Measurements from ENCODE around the gene MELK. TPM values are rescaled to one million over a fixed set of nuclear protein-coding genes. Genes with fewer than 3 reads are reported as not detected.
"Not testable (repeated sequence)": the region's sequence is repeated elsewhere in the genome, so short reads cannot be mapped to it uniquely, and the experiment has no call there.

Gene MELK
- total RNA-seq = 1 to 10 TPM in 1 of 4 donors, under 1 TPM in 2, not detected in 1; 0.13 to 1.6 (median 0.58) TPM

DNA sequence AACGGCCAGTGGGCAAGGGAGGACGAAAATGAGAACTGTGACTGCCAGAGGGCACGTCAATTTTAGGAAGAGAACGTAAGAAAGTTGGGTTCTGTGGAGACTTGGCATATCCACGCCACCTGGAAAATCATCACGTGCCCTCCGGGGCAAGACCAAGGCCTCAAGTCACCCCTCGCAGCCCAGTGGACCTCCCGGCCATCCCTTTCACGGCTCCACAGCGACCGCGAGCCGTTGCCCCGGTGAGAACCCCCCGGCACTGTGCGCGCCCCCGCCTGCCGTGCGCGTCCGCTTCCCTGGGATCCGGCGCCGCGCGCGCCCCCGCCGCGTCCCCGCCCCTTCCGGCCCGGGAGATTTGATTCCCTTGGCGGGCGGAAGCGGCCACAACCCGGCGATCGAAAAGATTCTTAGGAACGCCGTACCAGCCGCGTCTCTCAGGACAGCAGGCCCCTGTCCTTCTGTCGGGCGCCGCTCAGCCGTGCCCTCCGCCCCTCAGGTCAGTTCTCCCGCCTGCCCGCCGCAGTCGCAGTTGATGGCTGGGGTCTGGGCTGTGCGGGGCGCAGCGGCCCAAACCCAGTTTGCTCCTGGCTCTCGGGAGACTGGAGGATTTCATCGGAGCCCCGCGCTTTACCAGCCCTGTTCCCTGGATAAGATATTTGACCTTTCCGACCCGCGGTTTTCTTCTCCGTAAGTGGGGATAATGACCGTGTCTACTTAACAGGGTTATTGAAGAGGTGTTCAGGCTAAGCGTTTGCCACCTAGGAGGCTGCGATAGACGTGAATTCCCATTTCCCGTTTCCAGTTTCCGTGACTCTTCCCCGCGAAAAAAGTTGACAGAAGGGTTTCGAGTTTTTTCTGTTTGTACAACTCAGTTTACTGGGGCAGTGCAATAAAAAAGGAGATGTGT lies at the start of gene MELK:
TSS of gene MELK (plus strand) at position 381 of the 904 bp plus-strand sequence. CDS start 8,787 bp downstream, outside the sequence.
- TF ChIP-seq POLR2A (IDR thresholded peaks at IDR 0.05) = peak; percentile 16 to 37
- peak; percentile 17 for TF ChIP-seq POLR2AphosphoS5 (IDR thresholded peaks at IDR 0.05)
- TF ChIP-seq, protein P1, sequence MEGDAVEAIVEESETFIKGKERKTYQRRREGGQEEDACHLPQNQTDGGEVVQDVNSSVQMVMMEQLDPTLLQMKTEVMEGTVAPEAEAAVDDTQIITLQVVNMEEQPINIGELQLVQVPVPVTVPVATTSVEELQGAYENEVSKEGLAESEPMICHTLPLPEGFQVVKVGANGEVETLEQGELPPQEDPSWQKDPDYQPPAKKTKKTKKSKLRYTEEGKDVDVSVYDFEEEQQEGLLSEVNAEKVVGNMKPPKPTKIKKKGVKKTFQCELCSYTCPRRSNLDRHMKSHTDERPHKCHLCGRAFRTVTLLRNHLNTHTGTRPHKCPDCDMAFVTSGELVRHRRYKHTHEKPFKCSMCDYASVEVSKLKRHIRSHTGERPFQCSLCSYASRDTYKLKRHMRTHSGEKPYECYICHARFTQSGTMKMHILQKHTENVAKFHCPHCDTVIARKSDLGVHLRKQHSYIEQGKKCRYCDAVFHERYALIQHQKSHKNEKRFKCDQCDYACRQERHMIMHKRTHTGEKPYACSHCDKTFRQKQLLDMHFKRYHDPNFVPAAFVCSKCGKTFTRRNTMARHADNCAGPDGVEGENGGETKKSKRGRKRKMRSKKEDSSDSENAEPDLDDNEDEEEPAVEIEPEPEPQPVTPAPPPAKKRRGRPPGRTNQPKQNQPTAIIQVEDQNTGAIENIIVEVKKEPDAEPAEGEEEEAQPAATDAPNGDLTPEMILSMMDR (IDR thresholded peaks at IDR 0.05) = peak in 1 of 4 experiments; percentile 23
- no peak for TF ChIP-seq EP300 (IDR thresholded peaks at IDR 0.05)
- Histone ChIP-seq H3K36me3 (no peaks in the 10 kb centered on the region), H3K27me3 (no peaks in the 10 kb centered on the region), H3K4me3 (peak within 1 kb of the TSS; percentile 54 to 71), H3K4me1 (peaks cover 0 to 17% (median 5%) of the 10 kb centered on the region in 3 donors), H3K27ac (peak within 1 kb of the TSS in 3 of 4 donors; percentile 61 to 77 (median 71)), H3K9me3 (no peaks in the 10 kb centered on the region)
- WGBS, 2 donors (ENCODE audit: low coverage in 1 of 2) = 0 to 1% methylated on average over 2 to 13 of the region's 74 CpGs
- peak; percentile 91 for ATAC-seq

GRCh38 chr9:36530224-36530623 lies 42.5 kb upstream of the MELK start:
- ATAC-seq = no peak
- H3K4me3 ChIP-seq = no peak overlapping the region
- no peaks in the 10 kb centered on the region for H3K4me1 ChIP-seq
- TF ChIP-seq, protein P1 (IDR thresholded peaks at IDR 0.05) = no peak
- TF ChIP-seq EP300 (IDR thresholded peaks at IDR 0.05) = no peak
- TF ChIP-seq POLR2A (IDR thresholded peaks at IDR 0.05) = no peak
- TF ChIP-seq POLR2AphosphoS5 (IDR thresholded peaks at IDR 0.05) = no peak
- no peaks in the 10 kb centered on the region for H3K9me3 ChIP-seq
- no peaks in the 10 kb centered on the region for H3K27me3 ChIP-seq
- no peak overlapping the region for H3K27ac ChIP-seq
- no peaks in the 10 kb centered on the region for H3K36me3 ChIP-seq
- WGBS, 2 donors (ENCODE audit: low coverage in 1 of 2) = 83% methylated on average over 2 of the region's 2 CpGs; no CpG with 5 or more reads in 1 of the 2 donors

DNA sequence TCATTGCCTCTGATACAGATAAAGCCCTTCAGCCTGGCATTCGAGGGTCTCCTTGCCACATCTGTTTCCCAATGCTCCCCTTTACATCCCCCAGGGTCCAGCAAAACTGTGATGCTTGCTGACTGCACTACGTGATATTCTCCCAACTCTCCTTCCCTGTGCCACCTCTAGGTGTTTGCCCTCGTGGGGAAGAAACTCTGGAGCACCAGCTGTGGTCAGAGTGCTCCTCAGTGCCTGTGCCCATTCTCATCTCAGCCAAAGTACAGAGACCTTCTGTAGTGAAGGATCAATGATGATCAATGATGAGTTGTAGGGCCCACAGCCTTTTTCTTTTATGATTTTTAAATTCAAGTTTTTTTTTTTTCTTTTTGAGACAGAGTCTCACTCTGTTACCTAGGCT lies 40.3 kb upstream of the MELK start:
- Histone ChIP-seq H3K27me3 (no peaks in the 10 kb centered on the region), H3K27ac (no peak overlapping the region), H3K4me3 (no peak overlapping the region), H3K36me3 (no peaks in the 10 kb centered on the region), H3K9me3 (no peaks in the 10 kb centered on the region), H3K4me1 (no peaks in the 10 kb centered on the region)
- WGBS, 2 donors (ENCODE audit: low coverage in 1 of 2) = 70 to 100% methylated on average over 2 to 3 of the region's 3 CpGs
- TF ChIP-seq POLR2AphosphoS5 (IDR thresholded peaks at IDR 0.05) (no peak), EP300 (IDR thresholded peaks at IDR 0.05) (no peak), POLR2A (IDR thresholded peaks at IDR 0.05) (no peak)
- TF ChIP-seq, protein P1 (IDR thresholded peaks at IDR 0.05) = no peak
- ATAC-seq = no peak

GRCh38 chr9:36533726-36534125 lies 39.0 kb upstream of the MELK start:
- H3K9me3 ChIP-seq, ATAC-seq, H3K27ac ChIP-seq, H3K27me3 ChIP-seq, H3K4me1 ChIP-seq, H3K36me3 ChIP-seq, H3K4me3 ChIP-seq: not testable (repeated sequence)
- 73 to 90% methylated on average over 3 to 5 of the region's 6 CpGs for WGBS, 2 donors (ENCODE audit: low coverage in 1 of 2)

- Histone ChIP-seq H3K27me3 (no peaks in the 10 kb centered on the region), H3K4me1 (no peaks in the 10 kb centered on the region), H3K9me3 (no peaks in the 10 kb centered on the region), H3K4me3 (no peak overlapping the region), H3K36me3 (no peaks in the 10 kb centered on the region), H3K27ac (no peak overlapping the region)
- ATAC-seq = no peak
- WGBS, 2 donors (ENCODE audit: low coverage in 1 of 2) = 91% methylated on average over 1 of the region's 1 CpG; no CpG with 5 or more reads in 1 of the 2 donors
- TF ChIP-seq, protein P1 (IDR thresholded peaks at IDR 0.05) = no peak
- TF ChIP-seq POLR2AphosphoS5 (IDR thresholded peaks at IDR 0.05) = no peak
- TF ChIP-seq EP300 (IDR thresholded peaks at IDR 0.05) = no peak
- TF ChIP-seq POLR2A (IDR thresholded peaks at IDR 0.05) = no peak
These were observed 37.6 kb upstream of the MELK start for GRCh38 chr9:36535107-36535506.

Data from gastroesophageal sphincter (tissue), 4 donors.